GM21423 (cell line): Measurements from ENCODE around the gene MANEAL.

Experiments used
- ATAC-seq: cut with Tn5 transposase; IDR thresholded peaks from one replicate; pipeline ENCODE4 v1.9.1; 2021; ENCODE audit warnings: mild to moderate bottlenecking, moderate library complexity; ENCODE audit not compliant: unreplicated experiment

MANEAL gene

DNA sequence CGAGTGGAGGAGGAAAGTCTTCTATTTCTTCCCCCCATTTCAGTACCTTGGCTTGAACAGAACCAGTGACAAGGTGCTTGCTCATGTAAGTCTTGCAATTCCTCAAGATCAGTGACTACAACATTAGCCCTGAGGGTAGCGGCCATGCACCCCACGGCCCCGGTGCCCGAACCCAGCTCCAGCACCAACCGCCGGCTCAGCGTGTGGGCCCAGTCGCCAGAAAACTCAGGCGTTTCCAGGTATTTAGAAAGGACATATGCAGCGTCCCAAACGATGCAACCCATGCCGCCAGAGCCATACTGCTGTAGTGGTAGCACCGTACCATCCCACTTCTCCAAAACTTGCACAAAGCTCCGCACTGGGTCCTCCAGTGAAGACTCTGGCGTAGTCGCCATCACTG is 11.2 kb upstream of the MANEAL start:
- no peak for ATAC-seq

DNA sequence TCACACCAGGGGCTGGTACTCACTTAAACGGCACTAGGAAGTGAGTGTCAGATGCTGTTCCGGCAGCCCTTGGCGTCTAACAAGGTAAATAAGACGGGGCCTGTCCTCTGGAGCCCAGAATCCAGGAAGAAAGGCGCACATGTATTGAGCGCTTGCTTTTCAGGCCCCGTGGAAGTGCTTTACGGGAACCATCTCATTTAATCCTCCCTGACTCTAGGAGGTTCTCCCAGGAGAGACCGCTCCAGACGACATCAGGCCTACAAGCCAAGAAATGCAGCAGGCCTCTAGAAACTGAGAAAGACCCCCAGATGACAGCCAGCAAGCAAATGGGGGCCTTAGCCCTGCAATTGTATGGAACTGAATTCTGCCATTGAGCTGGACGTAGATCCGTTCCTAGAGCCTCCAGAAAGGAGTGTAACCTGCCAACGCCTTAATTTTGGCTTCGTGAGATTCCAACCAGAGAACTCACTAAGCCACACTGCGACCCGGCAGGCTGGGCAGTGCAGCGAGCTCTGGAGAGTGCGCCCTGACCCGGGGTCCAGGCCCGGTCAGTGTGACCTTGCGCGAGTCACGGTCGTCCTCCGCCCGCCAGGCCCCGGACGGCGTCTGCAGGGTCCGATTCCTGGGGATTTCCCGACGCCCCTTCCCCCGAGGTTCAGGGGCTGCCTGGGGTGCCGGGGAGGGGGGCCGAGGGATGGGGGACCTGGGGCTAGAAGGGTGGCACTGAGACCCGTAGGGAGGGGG is 532 bp upstream of the MANEAL start:
- no peak for ATAC-seq

GRCh38 chr1:37794372-37795339 is 1.0 kb downstream of the MANEAL start:
- ATAC-seq = no peak

DNA sequence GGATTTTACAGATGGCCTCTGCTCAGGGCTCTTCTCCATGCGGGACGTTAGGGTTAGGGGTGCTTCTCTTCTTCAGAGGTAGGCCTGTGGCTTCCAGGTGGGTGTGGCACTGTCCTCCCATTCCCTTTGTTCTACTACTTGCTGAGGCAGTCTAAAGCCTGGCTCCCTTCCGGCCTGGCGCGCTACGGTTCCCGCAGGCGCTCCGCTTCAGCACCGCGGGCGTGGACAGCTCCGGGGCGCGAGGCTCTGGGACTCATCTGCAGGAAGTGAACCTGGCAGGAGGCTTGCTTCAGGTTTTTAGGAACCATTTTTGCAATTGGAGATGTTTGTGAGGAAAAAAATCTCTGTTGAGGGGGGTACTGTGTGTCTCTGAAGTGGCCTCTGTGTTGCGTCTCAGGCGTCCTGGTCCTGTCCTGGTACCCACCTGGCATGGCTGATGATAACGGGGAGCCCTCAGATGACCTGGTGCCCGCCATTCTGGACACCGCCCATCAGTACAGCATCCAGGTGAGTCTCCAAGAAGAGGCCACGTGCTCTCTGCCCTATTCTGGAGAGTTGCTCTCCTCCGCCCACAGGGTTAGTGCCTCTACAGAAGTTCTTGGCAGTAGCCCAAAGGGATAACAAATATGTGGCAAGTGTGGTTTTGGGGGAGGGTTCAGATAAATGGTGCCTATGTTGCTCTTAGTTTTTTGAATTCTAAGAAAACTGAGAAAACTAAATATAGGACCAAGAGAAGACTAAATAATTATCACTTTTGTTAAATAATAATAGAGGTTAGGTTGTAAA is 1.9 kb downstream of the MANEAL start:
- ATAC-seq = no peak

- no peak for ATAC-seq
Measured at GRCh38 chr1:37797750-37798345, 4.2 kb downstream of the MANEAL start.

GRCh38 chr1:37802439-37802838 is 8.8 kb downstream of the MANEAL start:
- no peak for ATAC-seq

GRCh38 chr1:37807220-37807554 is 13.5 kb downstream of the MANEAL start:
- ATAC-seq = no peak

GRCh38 chr1:37807555-37808368 is 14.1 kb downstream of the MANEAL start, which contains the start of the genes C1orf122 and YRDC:
Gene C1orf122, plus strand, starts transcription at chr1:37807790. Its CDS starts 615 bp downstream, at chr1:37808405.
Gene YRDC, minus strand, starts transcription at chr1:37808208. Its CDS starts 28 bp downstream, at chr1:37808180.
- peak; percentile 89 for ATAC-seq

GRCh38 chr1:37808369-37809319 is 15.0 kb downstream of the MANEAL start:
- ATAC-seq = peak; percentile 38

DNA sequence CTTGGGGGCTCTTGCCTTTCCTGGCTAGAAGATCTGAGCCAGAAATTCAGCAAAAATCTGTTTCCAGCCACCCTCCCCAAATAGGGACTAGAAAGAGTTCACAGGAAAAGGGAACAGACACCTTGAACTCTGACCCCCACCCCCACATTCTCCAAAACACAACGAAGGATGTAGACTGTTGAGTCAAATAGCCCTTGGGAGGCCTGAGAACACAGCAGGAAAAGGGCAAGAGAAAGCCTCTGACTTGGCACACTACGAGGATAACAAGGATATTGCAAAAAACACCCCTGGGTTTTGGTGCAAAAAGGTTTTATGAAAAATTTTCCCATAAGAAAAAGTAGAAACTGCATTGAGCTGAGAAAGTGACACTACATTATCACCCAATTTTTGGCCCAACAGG is 16.3 kb downstream of the MANEAL start:
- ATAC-seq = no peak

GRCh38 chr1:37811027-37811655 is 17.5 kb downstream of the MANEAL start:
- ATAC-seq = no peak

GRCh38 chr1:37813529-37814145 is 20.0 kb downstream of the MANEAL start:
- ATAC-seq = no peak

- no peak for ATAC-seq
Measured at GRCh38 chr1:37814252-37814651, 20.6 kb downstream of the MANEAL start.

DNA sequence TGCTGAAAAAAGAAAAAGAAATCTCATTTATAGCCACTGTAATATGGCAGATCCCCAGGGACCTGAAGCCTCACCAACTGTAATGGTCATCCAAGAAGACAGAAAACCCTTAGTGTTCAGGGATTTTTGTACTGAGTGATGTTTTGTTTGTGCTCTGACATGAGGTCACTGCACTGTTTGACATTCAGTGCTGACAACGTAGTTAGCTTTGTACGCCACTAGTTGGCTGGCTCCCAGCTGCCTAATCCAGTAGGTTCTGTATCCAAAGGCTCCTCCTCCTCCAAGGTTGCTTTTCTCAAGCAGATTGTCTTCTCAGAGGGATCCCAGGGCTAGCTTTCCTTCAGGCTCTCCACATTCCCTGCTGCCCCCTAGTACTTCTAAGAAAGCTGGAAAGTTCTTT is 23.8 kb downstream of the MANEAL start:
- ATAC-seq = no peak

GRCh38 chr1:37821481-37821880 is 27.8 kb downstream of the MANEAL start:
- ATAC-seq = no peak

DNA sequence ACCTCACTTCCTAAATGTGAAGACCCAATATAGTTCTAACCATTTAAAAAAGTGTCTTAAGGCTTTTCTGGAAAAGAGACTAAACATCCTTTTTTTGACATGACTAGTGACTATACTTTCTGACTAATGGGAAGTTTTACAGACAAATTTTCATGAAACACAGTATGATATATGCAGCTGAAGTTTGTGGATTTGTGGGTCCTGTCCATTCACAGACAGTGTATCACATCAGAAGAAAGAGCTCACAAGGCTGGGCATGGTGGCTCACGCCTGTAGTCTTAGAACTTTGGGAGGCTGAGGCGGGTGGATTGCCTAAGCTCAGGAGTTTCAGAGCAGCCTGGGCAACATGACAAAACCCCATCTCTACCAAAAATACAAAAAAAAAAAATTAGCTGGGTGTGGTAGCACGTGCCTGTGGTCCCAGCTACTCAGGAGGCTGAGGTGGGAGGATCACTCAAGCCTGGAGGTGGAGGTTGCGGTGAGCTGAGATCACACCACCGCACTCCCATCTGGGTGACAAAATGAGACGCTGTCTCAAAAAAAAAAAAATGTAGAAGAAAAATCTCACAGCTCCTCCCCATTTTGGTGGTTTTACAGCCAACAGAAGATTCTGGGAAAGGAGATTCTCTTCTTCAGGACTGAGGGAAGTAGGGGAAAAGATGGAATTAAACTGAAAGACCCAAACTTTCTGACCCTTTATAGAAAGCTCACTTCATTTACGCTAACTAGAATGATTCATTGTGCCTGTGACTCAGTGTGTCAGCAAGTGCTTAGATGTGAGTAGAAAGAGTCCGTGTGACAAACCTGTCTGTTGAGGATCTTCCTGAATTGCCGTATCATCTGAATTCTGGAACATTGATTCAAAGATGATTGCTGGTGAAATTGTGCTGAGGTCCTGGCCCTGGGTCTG is 29.5 kb downstream of the MANEAL start:
- no peak for ATAC-seq

GRCh38 chr1:37824001-37824400 is 30.4 kb downstream of the MANEAL start:
- no peak for ATAC-seq
